HepG2 (cell line): ENCODE measurements around the gene LRRC3C. TPM values are rescaled to one million over a fixed set of nuclear protein-coding genes. Genes with fewer than 3 reads are reported as not detected.

Experiments
- ASH2L ChIP-seq: fragments of 300-600, 200-600 bp; sonication (generic); IDR thresholded peaks from 2 replicates; pipeline ENCODE4 v1.7.0; 2017; ENCODE audit warnings: low read depth, mild to moderate bottlenecking, moderate library complexity, mixed read lengths, low read length; ENCODE audit not compliant: insufficient read length
- ATF7 ChIP-seq, 2 experiments: fragments of 450-650 bp in 1 of 2; sonication (generic) in 1 of 2; formaldehyde crosslinking in 1 of 2; IDR thresholded peaks; 2 replicates each; pipeline versions ENCODE4 v1.4.0 to v1.6.1; 2016 to 2020; ENCODE audit warnings: antibody characterized with exemption in 1 of 2, mild to moderate bottlenecking in 1 of 2, missing genetic modification reagents in 1 of 2
- ETV5 ChIP-seq: IDR thresholded peaks from 2 replicates; pipeline ENCODE4 v1.6.1; 2018; ENCODE audit warnings: missing biosample characterization, missing genetic modification reagents, inconsistent platforms, borderline replicate concordance
- FOXP1 ChIP-seq, 2 experiments: fragments of 450-650 bp in 1 of 2; IDR thresholded peaks; 2 replicates each; pipeline ENCODE4 v1.6.1; 2017 to 2018; ENCODE audit warnings: antibody characterized with exemption in 1 of 2
- HOXA5 ChIP-seq: sonication (generic); formaldehyde crosslinking; IDR thresholded peaks from 2 replicates; pipeline ENCODE4 v1.4.0; 2020; ENCODE audit warnings: missing genetic modification reagents
- ISL2 ChIP-seq: sonication (generic); formaldehyde crosslinking; IDR thresholded peaks from 2 replicates; pipeline ENCODE4 v1.5.0; 2020; ENCODE audit warnings: missing genetic modification reagents
- MAFK ChIP-seq, 2 experiments: IDR thresholded peaks in 1 of 2; conservative IDR thresholded peaks in 1 of 2; 2 replicates each; pipeline ENCODE4 v1.6.1; 2011; ENCODE audit warnings: improper control_type of control experiment in 2 of 2, low read length in 2 of 2
- MYC ChIP-seq: sonication (generic); formaldehyde crosslinking; IDR thresholded peaks from 2 replicates; pipeline ENCODE4 v1.9.0; 2021; ENCODE audit warnings: missing genetic modification reagents, borderline replicate concordance
- NR2F2 ChIP-seq: IDR thresholded peaks from 2 replicates; pipeline ENCODE4 v1.6.1; 2012; ENCODE audit warnings: low read depth, inconsistent platforms, borderline replicate concordance
- RORA ChIP-seq: sonication (generic); formaldehyde crosslinking; IDR thresholded peaks from 2 replicates; pipeline ENCODE4 v1.5.0; 2020; ENCODE audit warnings: mild to moderate bottlenecking, missing genetic modification reagents, moderate library complexity
- SALL2 ChIP-seq: sonication (generic); formaldehyde crosslinking; IDR thresholded peaks from 2 replicates; pipeline ENCODE4 v1.8.1; 2023; ENCODE audit warnings: mild to moderate bottlenecking, missing genetic modification reagents, inconsistent platforms
- SKI ChIP-seq: fragments of 450-650 bp; IDR thresholded peaks from one replicate; pipeline ENCODE4 v1.6.1; 2018; ENCODE audit warnings: mild to moderate bottlenecking; ENCODE audit not compliant: partially characterized antibody
- SMARCC2 ChIP-seq: fragments of 450-650 bp; IDR thresholded peaks from 2 replicates; pipeline ENCODE4 v1.6.1; 2017; ENCODE audit warnings: antibody characterized with exemption, mild to moderate bottlenecking
- TCF12 ChIP-seq, 2 experiments: fragments of 450-650 bp in 1 of 2; sonication (generic) in 1 of 2; formaldehyde crosslinking in 1 of 2; IDR thresholded peaks; 2 replicates each; pipeline versions ENCODE4 v1.6.1 to v1.8.0; 2017 to 2022; ENCODE audit warnings: antibody characterized with exemption in 1 of 2, mild to moderate bottlenecking in 1 of 2, missing genetic modification reagents in 1 of 2, moderate library complexity in 1 of 2
- ZNF547 ChIP-seq: sonication (generic); formaldehyde crosslinking; IDR thresholded peaks from 2 replicates; pipeline ENCODE4 v1.5.1; 2020; ENCODE audit warnings: mild to moderate bottlenecking, missing genetic modification reagents
- ZNF556 ChIP-seq: sonication (generic); formaldehyde crosslinking; IDR thresholded peaks from 2 replicates; pipeline ENCODE4 v1.4.0; 2020; ENCODE audit warnings: mild to moderate bottlenecking, missing genetic modification reagents, borderline replicate concordance
- ZNF768 ChIP-seq: sonication (generic); formaldehyde crosslinking; IDR thresholded peaks from 2 replicates; pipeline ENCODE4 v1.4.0; 2020; ENCODE audit warnings: missing genetic modification reagents
- ZNF775 ChIP-seq: sonication (generic); formaldehyde crosslinking; IDR thresholded peaks from 2 replicates; pipeline ENCODE4 v1.4.0; 2020; ENCODE audit warnings: missing genetic modification reagents, mild to moderate bottlenecking, moderate library complexity, borderline replicate concordance
- ZNF777 ChIP-seq: sonication (generic); formaldehyde crosslinking; IDR thresholded peaks from 2 replicates; pipeline ENCODE4 v1.4.0; 2020; ENCODE audit warnings: missing genetic modification reagents
- ZNF891 ChIP-seq: sonication (generic); formaldehyde crosslinking; IDR thresholded peaks from 2 replicates; pipeline ENCODE4 v1.5.0; 2020; ENCODE audit warnings: mild to moderate bottlenecking, missing genetic modification reagents
- polyA plus RNA-seq, 8 experiments: library from polyadenylated mRNA; depleted of rRNA in 3 of 8; stranded (reverse) in 7 of 8; unstranded in 1 of 8; fragments of >200 nt; fragmentation: Illumina TruSeq in 4 of 8; extraction: Trizol in 4 of 8; gene quantifications; 2 replicates each; pipeline versions ENCODE4 v1.2.1 to v1.2.3, GENCODE V29; 2011 to 2016; ENCODE audit warnings: low read depth in 4 of 8, missing spikeins in 1 of 8, mixed read lengths in 1 of 8; ENCODE audit not compliant: insufficient read depth in 1 of 8
- total RNA-seq, 5 experiments: library from RNA; depleted of rRNA; stranded (reverse); fragments of >200 nt; fragmentation: Illumina TruSeq; extraction: Trizol; gene quantifications; 2 replicates each; pipeline ENCODE4 v1.2.3, GENCODE V29; 2016; ENCODE audit warnings: low read depth in 1 of 5
- TF ChIP-seq, protein P1 (sequence below), 2 experiments: sonication (generic) in 1 of 2; formaldehyde crosslinking in 1 of 2; IDR thresholded peaks; 2 replicates each; pipeline versions ENCODE4 v1.4.0 to v1.6.1; 2016 to 2020; ENCODE audit warnings: borderline replicate concordance in 1 of 2, low read depth in 1 of 2, mild to moderate bottlenecking in 1 of 2, missing genetic modification reagents in 1 of 2
- TF ChIP-seq, protein P2 (sequence below): sonication (generic); formaldehyde crosslinking; conservative IDR thresholded peaks from 2 replicates; pipeline ENCODE4 v1.8.0; 2022; ENCODE audit warnings: missing genetic modification reagents
- TF ChIP-seq, protein P3 (sequence below): sonication (generic); formaldehyde crosslinking; IDR thresholded peaks from 2 replicates; pipeline ENCODE4 v1.4.0; 2020; ENCODE audit warnings: missing genetic modification reagents; ENCODE audit errors: not compliant biosample characterization

The LRRC3C gene
- total and polyA plus RNA-seq, 2 of the 13 experiments (the other 11 are each of a cell fraction or from before 2014, with no cell fraction given), result 0.17 TPM; not detected in 1

DNA sequence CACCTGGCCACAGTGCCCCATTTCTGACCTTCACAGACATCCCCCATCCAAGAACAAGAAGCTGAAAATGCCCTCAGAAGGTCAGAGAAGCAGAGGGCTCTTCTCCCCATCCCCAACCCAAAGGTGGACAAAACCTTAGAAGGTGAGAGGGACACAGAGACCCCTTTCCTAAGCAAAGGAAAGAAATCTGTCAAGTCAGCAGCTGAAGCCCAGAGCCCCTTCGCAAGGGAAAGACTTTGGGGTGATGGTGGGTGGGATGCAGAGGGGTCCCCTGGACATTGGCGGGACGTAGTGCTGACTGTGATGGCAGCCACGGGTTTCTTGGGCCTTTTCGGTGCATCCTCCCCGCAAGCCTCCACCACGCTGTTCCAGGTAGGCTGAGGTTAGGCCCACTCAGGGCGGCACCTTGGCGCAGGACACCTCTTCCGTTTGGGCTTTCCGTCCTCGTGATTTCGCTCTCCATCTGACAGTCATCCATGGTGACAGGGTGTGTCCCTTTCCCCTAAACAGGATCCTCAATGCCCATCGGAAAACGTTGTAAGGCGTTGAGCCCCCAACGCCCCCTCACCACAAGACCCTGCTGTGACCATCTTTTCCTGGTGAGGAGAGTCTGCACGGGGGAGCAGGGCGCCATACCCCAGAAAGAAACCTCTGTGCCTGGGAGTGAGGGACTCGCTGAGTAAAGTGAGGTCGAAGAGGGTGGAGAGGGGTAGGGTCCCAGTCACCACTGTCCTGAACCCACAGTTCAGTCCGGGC, 24.6 kb downstream of the LRRC3C start (continued):
- TF ChIP-seq ZNF775 (CRISPR knock-in tag), result no peak
- TF ChIP-seq, protein P1, sequence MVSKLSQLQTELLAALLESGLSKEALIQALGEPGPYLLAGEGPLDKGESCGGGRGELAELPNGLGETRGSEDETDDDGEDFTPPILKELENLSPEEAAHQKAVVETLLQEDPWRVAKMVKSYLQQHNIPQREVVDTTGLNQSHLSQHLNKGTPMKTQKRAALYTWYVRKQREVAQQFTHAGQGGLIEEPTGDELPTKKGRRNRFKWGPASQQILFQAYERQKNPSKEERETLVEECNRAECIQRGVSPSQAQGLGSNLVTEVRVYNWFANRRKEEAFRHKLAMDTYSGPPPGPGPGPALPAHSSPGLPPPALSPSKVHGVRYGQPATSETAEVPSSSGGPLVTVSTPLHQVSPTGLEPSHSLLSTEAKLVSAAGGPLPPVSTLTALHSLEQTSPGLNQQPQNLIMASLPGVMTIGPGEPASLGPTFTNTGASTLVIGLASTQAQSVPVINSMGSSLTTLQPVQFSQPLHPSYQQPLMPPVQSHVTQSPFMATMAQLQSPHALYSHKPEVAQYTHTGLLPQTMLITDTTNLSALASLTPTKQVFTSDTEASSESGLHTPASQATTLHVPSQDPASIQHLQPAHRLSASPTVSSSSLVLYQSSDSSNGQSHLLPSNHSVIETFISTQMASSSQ (IDR thresholded peaks at IDR 0.05; ENCODE audit: low read depth), result no peak
- TF ChIP-seq, protein P1 (CRISPR knock-in tag; IDR thresholded peaks at IDR 0.05; ENCODE audit: borderline replicate concordance), result no peak; the same call in 1 of the 2 replicates
- no peak for TF ChIP-seq ZNF777 (CRISPR knock-in tag)
- no peak for TF ChIP-seq ZNF547 (CRISPR knock-in tag)
- TF ChIP-seq ISL2 (CRISPR knock-in tag), result no peak
- no peak for TF ChIP-seq SMARCC2
- TF ChIP-seq SKI, result no peak
- TF ChIP-seq, protein P2, sequence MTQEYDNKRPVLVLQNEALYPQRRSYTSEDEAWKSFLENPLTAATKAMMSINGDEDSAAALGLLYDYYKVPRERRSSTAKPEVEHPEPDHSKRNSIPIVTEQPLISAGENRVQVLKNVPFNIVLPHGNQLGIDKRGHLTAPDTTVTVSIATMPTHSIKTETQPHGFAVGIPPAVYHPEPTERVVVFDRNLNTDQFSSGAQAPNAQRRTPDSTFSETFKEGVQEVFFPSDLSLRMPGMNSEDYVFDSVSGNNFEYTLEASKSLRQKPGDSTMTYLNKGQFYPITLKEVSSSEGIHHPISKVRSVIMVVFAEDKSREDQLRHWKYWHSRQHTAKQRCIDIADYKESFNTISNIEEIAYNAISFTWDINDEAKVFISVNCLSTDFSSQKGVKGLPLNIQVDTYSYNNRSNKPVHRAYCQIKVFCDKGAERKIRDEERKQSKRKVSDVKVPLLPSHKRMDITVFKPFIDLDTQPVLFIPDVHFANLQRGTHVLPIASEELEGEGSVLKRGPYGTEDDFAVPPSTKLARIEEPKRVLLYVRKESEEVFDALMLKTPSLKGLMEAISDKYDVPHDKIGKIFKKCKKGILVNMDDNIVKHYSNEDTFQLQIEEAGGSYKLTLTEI (CRISPR knock-in tag), result no peak
- 0 out of 2 replicates have a peak, but pooled peaks have one; percentile 56 for TF ChIP-seq ZNF891 (CRISPR knock-in tag)
- TF ChIP-seq ZNF768 (CRISPR knock-in tag), result peak; percentile 31; the same call in 1 of the 2 replicates
- no peak for TF ChIP-seq FOXP1 (IDR thresholded peaks at IDR 0.05)
- no peak for TF ChIP-seq FOXP1 (CRISPR knock-in tag; IDR thresholded peaks at IDR 0.05)
- no peak for TF ChIP-seq SALL2 (CRISPR knock-in tag)
- TF ChIP-seq, protein P3, sequence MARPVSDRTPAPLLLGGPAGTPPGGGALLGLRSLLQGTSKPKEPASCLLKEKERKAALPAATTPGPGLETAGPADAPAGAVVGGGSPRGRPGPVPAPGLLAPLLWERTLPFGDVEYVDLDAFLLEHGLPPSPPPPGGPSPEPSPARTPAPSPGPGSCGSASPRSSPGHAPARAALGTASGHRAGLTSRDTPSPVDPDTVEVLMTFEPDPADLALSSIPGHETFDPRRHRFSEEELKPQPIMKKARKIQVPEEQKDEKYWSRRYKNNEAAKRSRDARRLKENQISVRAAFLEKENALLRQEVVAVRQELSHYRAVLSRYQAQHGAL (CRISPR knock-in tag), result no peak
- no peak for TF ChIP-seq ETV5 (CRISPR knock-in tag)
- no peak for TF ChIP-seq NR2F2
- TF ChIP-seq ATF7 (IDR thresholded peaks at IDR 0.05), result no peak
- TF ChIP-seq ATF7 (CRISPR knock-in tag; IDR thresholded peaks at IDR 0.05), result no peak
- TF ChIP-seq HOXA5 (CRISPR knock-in tag), result no peak
- TF ChIP-seq MYC, result no peak
- TF ChIP-seq MAFK (conservative IDR thresholded peaks at IDR 0.05 in 1 of 2, IDR thresholded peaks at IDR 0.05 in 1 of 2; ENCODE audit: low read length in 2 of 2), result peak; percentile 81 to 88
- TF ChIP-seq RORA, result no peak
- TF ChIP-seq ZNF556 (CRISPR knock-in tag), result no peak
- TF ChIP-seq ASH2L, result peak; percentile 30
- TF ChIP-seq TCF12 (IDR thresholded peaks at IDR 0.05), result no peak
- no peak for TF ChIP-seq TCF12 (CRISPR knock-in tag; IDR thresholded peaks at IDR 0.05)
